Smooth muscle cell (in vitro differentiated cells): ENCODE results near the gene NODAL. TPM values are rescaled to one million over a fixed set of nuclear protein-coding genes. Genes with fewer than 3 reads are reported as not detected.

Experiments
- DNase-seq: peaks from one replicate; lab custom pipeline; 2025; ENCODE audit not compliant: unreplicated experiment; lab: John Stamatoyannopoulos, UW
- H2AFZ ChIP-seq: fragments of 200-600 bp; sonication (generic); 2 replicates; pipeline ENCODE4 v1.6.0; 2016; ENCODE audit warnings: antibody characterized with exemption, low read depth, mild to moderate bottlenecking
- H3F3A ChIP-seq: fragments of 200-600 bp; sonication (generic); 2 replicates; pipeline ENCODE4 v1.6.0; 2017; ENCODE audit warnings: antibody characterized with exemption, low read depth
- H3K27ac ChIP-seq: fragments of 200-600 bp; sonication (generic); 2 replicates; pipeline ENCODE4 v1.5.1; 2016; ENCODE audit warnings: low read depth, mild to moderate bottlenecking
- H3K27me3 ChIP-seq: fragments of 200-600 bp; sonication (generic); 2 replicates; pipeline ENCODE4 v1.6.1; 2016; ENCODE audit warnings: low read depth, mild to moderate bottlenecking
- H3K36me3 ChIP-seq: fragments of 200-600 bp; sonication (generic); 2 replicates; pipeline ENCODE4 v1.5.1; 2016; ENCODE audit warnings: low read depth
- H3K4me1 ChIP-seq: fragments of 200-600 bp; sonication (generic); 2 replicates; pipeline ENCODE4 v1.5.1; 2016; ENCODE audit warnings: low read depth
- H3K4me2 ChIP-seq: fragments of 200-600 bp; sonication (generic); 2 replicates; pipeline ENCODE4 v1.6.0; 2016; ENCODE audit warnings: mild to moderate bottlenecking
- H3K4me3 ChIP-seq: fragments of 200-600 bp; sonication (generic); 2 replicates; pipeline ENCODE4 v1.5.1; 2016; ENCODE audit warnings: mild to moderate bottlenecking
- H3K79me2 ChIP-seq: fragments of 200-600 bp; sonication (generic); 2 replicates; pipeline ENCODE4 v1.6.0; 2016; ENCODE audit warnings: low read depth, mild to moderate bottlenecking
- H3K9ac ChIP-seq: fragments of 200-600 bp; sonication (generic); 2 replicates; pipeline ENCODE4 v1.6.0; 2016; ENCODE audit warnings: low read depth
- H3K9me3 ChIP-seq: fragments of 200-600 bp; sonication (generic); replicated peaks from 2 replicates; pipeline ENCODE4 v1.5.1; 2016; ENCODE audit warnings: low read depth
- H4K20me1 ChIP-seq: fragments of 200-600 bp; sonication (generic); 2 replicates; pipeline ENCODE4 v1.6.0; 2016; ENCODE audit warnings: low read depth
- CTCF ChIP-seq: fragments of 200-600 bp; sonication (generic); IDR thresholded peaks from 2 replicates; pipeline ENCODE4 v1.5.1; 2017; ENCODE audit warnings: borderline replicate concordance, mild to moderate bottlenecking, antibody characterized with exemption; ENCODE audit not compliant: insufficient read depth, poor library complexity, severe bottlenecking
- WGBS: methylation state at CpG from one replicate; pipeline ENCODE4 v1.1.7; 2016; ENCODE audit warnings: low lambda C conversion rate; 5-methylcytosine and 5-hydroxymethylcytosine counted together
- polyA plus RNA-seq: library from polyadenylated mRNA; unstranded; fragments of >200 nt; fragmentation: Nextera tagmentation; extraction: Ambion mirVana; gene quantifications from 2 replicates; pipeline ENCODE4 v1.2.1, GENCODE V29; 2016
- total RNA-seq: library from RNA; depleted of rRNA; stranded (reverse); fragments of >200 nt; gene quantifications from 2 replicates; pipeline ENCODE4 v1.2.3, GENCODE V29; 2014

NODAL gene
- total and polyA plus RNA-seq, 2 experiments from 2014 or later: 0.81 TPM; not detected in 1

DNA sequence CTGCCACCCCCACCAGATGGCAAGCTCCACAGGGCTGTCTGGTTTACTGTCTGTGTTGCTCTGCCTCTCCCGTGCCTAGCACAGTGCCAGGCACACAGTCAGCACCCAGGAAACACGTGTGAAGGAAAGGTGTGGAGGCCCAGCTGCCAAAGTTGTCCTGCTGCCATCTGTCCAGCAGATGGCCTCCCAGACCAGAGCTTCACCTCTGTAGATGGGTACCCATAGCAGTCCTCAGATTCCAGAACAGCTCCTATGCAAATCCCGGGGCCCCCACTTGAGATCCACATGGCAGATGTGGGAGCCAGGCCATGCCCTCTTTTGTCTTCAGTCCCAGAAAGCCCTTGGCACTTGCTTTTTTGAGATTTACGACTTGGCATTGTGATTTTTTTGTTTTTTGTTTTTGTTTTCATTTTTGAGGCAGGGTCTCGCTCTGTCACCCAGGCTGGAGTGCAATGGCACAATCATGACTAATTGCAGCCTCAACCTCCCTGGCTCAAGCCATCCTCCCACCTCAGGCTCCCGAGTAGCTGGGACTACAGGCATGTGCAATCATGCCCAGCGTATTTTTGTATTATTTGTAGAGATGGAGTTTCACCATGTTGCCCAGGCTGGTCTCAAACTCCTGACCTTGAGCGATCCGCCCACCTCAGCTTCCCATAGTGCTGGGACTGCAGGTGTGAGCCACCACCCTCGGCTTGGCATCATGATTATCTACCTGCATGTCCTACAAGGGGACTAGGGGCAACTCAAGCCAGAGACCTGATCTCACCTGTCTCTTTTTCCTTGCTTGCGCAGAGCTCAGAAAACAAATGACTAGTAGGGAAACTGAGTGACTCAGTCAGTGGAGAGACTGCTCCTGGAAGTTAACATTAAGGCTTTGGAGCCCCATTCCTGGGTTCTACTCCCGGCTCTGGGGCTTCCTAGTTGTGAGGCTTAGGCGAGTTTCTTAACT lies 20.2 kb upstream of the NODAL start:
- H2AFZ ChIP-seq: no peak overlapping the region
- H3K27ac ChIP-seq: no peak overlapping the region
- no peaks in the 10 kb centered on the region for H3K27me3 ChIP-seq
- no peaks in the 10 kb centered on the region for H3K79me2 ChIP-seq
- no peak overlapping the region for H3K4me3 ChIP-seq
- no peaks in the 10 kb centered on the region for H3K9me3 ChIP-seq
- TF ChIP-seq CTCF: peak; percentile 71
- H3K36me3 ChIP-seq: no peaks in the 10 kb centered on the region
- H3K4me2 ChIP-seq: no peak overlapping the region
- no peaks in the 10 kb centered on the region for H4K20me1 ChIP-seq
- peaks cover 8% of the 10 kb centered on the region for H3K4me1 ChIP-seq
- no peaks in the 10 kb centered on the region for H3F3A ChIP-seq
- DNase-seq: no peak
- 64% methylated on average over 13 of the region's 13 CpGs for WGBS
- H3K9ac ChIP-seq: no peak overlapping the region

GRCh38 chr10:70459774-70460490 lies 18.5 kb upstream of the NODAL start:
- no peaks in the 10 kb centered on the region for H3K9me3 ChIP-seq
- no peak overlapping the region for H2AFZ ChIP-seq
- H4K20me1 ChIP-seq: no peaks in the 10 kb centered on the region
- H3K36me3 ChIP-seq: no peaks in the 10 kb centered on the region
- H3F3A ChIP-seq: no peaks in the 10 kb centered on the region
- H3K27ac ChIP-seq: no peak overlapping the region
- no peak for TF ChIP-seq CTCF
- WGBS: 68% methylated on average over 28 of the region's 29 CpGs
- peaks cover 8% of the 10 kb centered on the region for H3K4me1 ChIP-seq
- no peak overlapping the region for H3K4me2 ChIP-seq
- H3K4me3 ChIP-seq: no peak overlapping the region
- no peaks in the 10 kb centered on the region for H3K79me2 ChIP-seq
- H3K27me3 ChIP-seq: peaks cover 6% of the 10 kb centered on the region
- no peak overlapping the region for H3K9ac ChIP-seq
- no peak for DNase-seq

DNA sequence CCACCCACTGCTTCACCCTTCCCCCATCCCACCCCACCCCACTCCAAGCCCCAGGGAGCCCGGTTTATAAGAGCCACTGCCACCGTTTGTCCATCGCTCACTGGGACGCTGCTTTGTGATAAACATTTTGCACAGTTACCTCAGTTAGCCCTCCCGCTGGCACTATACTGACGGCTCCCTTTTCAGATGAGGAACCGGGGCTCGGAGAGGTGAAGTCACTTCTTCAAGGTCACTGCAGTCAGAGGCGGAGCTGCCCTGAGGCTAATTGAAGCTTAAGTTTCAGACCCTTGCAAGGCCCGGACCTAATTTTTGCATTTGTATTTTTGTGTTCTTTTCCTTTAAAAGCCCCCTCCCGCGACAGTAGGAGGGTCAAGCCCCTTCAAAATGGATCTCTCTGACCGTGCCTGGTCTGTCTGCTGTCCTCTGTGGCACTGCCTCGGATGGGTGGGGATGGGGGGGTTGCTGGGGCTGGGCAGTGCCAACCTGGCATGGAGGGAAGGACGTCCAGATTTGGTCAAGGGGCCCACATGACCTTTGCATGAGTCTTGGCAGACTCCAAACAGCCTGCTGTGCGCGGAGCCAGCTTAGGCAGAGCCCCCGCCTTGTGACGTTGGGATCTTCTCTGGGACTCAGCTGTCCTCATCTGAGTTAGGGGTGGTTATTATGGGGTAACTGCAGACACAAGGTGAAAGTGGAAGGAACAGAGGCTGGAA lies 17.7 kb upstream of the NODAL start:
- WGBS: 27% methylated on average over 19 of the region's 19 CpGs
- Histone ChIP-seq H3K27me3 (peaks cover 7% of the 10 kb centered on the region), H3K9ac (no peak overlapping the region), H3K36me3 (no peaks in the 10 kb centered on the region), H3F3A (no peaks in the 10 kb centered on the region), H3K4me2 (peak overlapping the region; percentile 87), H3K9me3 (no peaks in the 10 kb centered on the region), H4K20me1 (no peaks in the 10 kb centered on the region), H3K4me3 (peak overlapping the region; percentile 44), H3K27ac (no peak overlapping the region), H3K4me1 (peaks cover 8% of the 10 kb centered on the region), H2AFZ (no peak overlapping the region), H3K79me2 (no peaks in the 10 kb centered on the region)
- no peak for TF ChIP-seq CTCF
- DNase-seq: no peak
